Endothelial cell of umbilical vein (primary cell): ENCODE results near the gene ACTN1. TPM values are rescaled to one million over a fixed set of nuclear protein-coding genes. Genes with fewer than 3 reads are reported as not detected.

Experiments
- BruUV-seq: library from RNA; stranded (reverse); fragments of 400-500 nt; replicated peaks from 2 replicates; lab custom pipeline; 2021; lab: Mats Ljungman, UMichigan
- CTCF ChIA-PET: fragments of 300-600, 350-600 bp; sonication (Branson Sonifier 250); formaldehyde crosslinking; loops from one replicate; lab custom pipeline; 2021; ENCODE audit warnings: antibody characterized with exemption, inconsistent platforms; lab: Charles Lee
- POLR2A ChIA-PET: fragments of 300-600, 350-600 bp; sonication (Branson Sonifier 250); formaldehyde crosslinking; loops from one replicate; lab custom pipeline; 2021; ENCODE audit warnings: antibody characterized with exemption, inconsistent platforms; lab: Charles Lee
- DNase-seq: peaks from one replicate; pipeline ENCODE4 v3.0.0-alpha.2; 2011; ENCODE audit warnings: low read depth, low spot score
- FAIRE-seq: peaks from 2 replicates; lab custom pipeline; 2011; peaks lifted over from hg19 to GRCh38; lab: Jason Lieb, UNC
- H2AFZ ChIP-seq: 2 replicates; pipeline ENCODE4 v1.6.0; 2012; ENCODE audit warnings: low read depth, low read length, control low read depth, inconsistent platforms
- H3K27ac ChIP-seq: 2 replicates; pipeline ENCODE4 v1.5.1; 2011; ENCODE audit warnings: low read depth, mild to moderate bottlenecking, control low read depth, low read length, moderate library complexity; ENCODE audit not compliant: insufficient read depth
- H3K27me3 ChIP-seq, 2 experiments: 2 replicates each; pipeline versions ENCODE4 v1.6.0 to v1.6.1; 2011; ENCODE audit warnings: low read length in 2 of 2, mixed read lengths in 1 of 2; ENCODE audit not compliant: control insufficient read depth in 2 of 2, insufficient read depth in 2 of 2
- H3K36me3 ChIP-seq, 2 experiments: 2 replicates in 1 of 2; 3 replicates in 1 of 2; pipeline ENCODE4 v1.5.1; 2011; ENCODE audit warnings: low read length in 2 of 2, mild to moderate bottlenecking in 1 of 2, moderate library complexity in 1 of 2; ENCODE audit not compliant: control insufficient read depth in 2 of 2, insufficient read depth in 2 of 2; ENCODE audit errors: extremely low read depth in 1 of 2
- H3K4me1 ChIP-seq: 3 replicates; pipeline ENCODE4 v1.5.1; 2011; ENCODE audit warnings: mild to moderate bottlenecking, low read length; ENCODE audit not compliant: control insufficient read depth, insufficient read depth; ENCODE audit errors: extremely low read depth
- H3K4me2 ChIP-seq: 2 replicates; pipeline ENCODE4 v1.6.1; 2011; ENCODE audit warnings: low read length, control low read depth, mixed read lengths; ENCODE audit not compliant: insufficient read depth
- H3K4me3 ChIP-seq, 3 experiments: fragments of 200-600 bp in 1 of 3; sonication (generic), shearing (Covaris generic) in 1 of 3; replicated peaks in 1 of 3; 2 replicates each; pipeline ENCODE4 v1.5.1; 2011 to 2016; ENCODE audit warnings: control low read depth in 3 of 3, low read length in 3 of 3, mild to moderate bottlenecking in 2 of 3, inconsistent platforms in 1 of 3, low read depth in 1 of 3, moderate library complexity in 1 of 3; ENCODE audit not compliant: insufficient read depth in 1 of 3
- H3K79me2 ChIP-seq: 2 replicates; pipeline ENCODE4 v1.6.0; 2012; ENCODE audit warnings: low read length, inconsistent platforms; ENCODE audit not compliant: control insufficient read depth, insufficient read depth
- H3K9ac ChIP-seq: replicated peaks from 2 replicates; pipeline ENCODE3; 2011; ENCODE audit warnings: low read length, control low read depth; ENCODE audit not compliant: insufficient read depth; ENCODE audit errors: extremely low read depth
- H3K9me1 ChIP-seq: replicated peaks from 3 replicates; pipeline ENCODE4 v1.6.0; 2011; ENCODE audit warnings: mild to moderate bottlenecking, low read length; ENCODE audit not compliant: control insufficient read depth, insufficient read depth; ENCODE audit errors: extremely low read depth
- H3K9me3 ChIP-seq: replicated peaks from 2 replicates; pipeline ENCODE4 v1.5.1; 2012; ENCODE audit warnings: low read length, inconsistent platforms; ENCODE audit not compliant: control insufficient read depth, insufficient read depth
- H4K20me1 ChIP-seq: replicated peaks from 2 replicates; pipeline ENCODE3; 2011; ENCODE audit warnings: mild to moderate bottlenecking, low read length; ENCODE audit not compliant: control insufficient read depth, insufficient read depth; ENCODE audit errors: extremely low read depth
- CTCF ChIP-seq, 2 donors: IDR thresholded peaks; 1 replicate in 1 of 2; 2 replicates in 1 of 2; pipeline ENCODE4 v1.5.1; 2011; ENCODE audit warnings: low read length in 2 of 2, mild to moderate bottlenecking in 2 of 2, moderate library complexity in 2 of 2, control low read depth in 1 of 2, inconsistent platforms in 1 of 2, low read depth in 1 of 2; ENCODE audit not compliant: insufficient read depth in 1 of 2; ENCODE audit errors: extremely low read depth in 1 of 2
- FOS ChIP-seq: IDR thresholded peaks from 2 replicates; pipeline ENCODE4 v1.6.1; 2011; ENCODE audit warnings: mild to moderate bottlenecking, low read length, moderate library complexity, borderline replicate concordance; ENCODE audit not compliant: insufficient read depth
- GATA2 ChIP-seq: IDR thresholded peaks from 2 replicates; pipeline ENCODE4 v1.7.0; 2011; ENCODE audit warnings: low read depth, mild to moderate bottlenecking, moderate library complexity, mixed read lengths, low read length; ENCODE audit not compliant: insufficient read length, insufficient read depth
- JUN ChIP-seq: IDR thresholded peaks from 2 replicates; pipeline ENCODE4 v1.6.1; 2011; ENCODE audit warnings: borderline replicate concordance, low read depth; ENCODE audit not compliant: insufficient read length, insufficient read depth
- MAX ChIP-seq: IDR thresholded peaks from 2 replicates; pipeline ENCODE4 v1.6.1; 2011; ENCODE audit not compliant: insufficient read depth, insufficient read length
- MYC ChIP-seq: IDR thresholded peaks from one replicate; pipeline ENCODE4 v1.6.1; 2011; ENCODE audit warnings: mild to moderate bottlenecking, low read depth, low read length
- POLR2A ChIP-seq: IDR thresholded peaks from 2 replicates; pipeline ENCODE4 v1.6.1; 2012; ENCODE audit warnings: low read depth, mild to moderate bottlenecking, control low read depth, low read length
- POLR2AphosphoS5 ChIP-seq: IDR thresholded peaks from 2 replicates; pipeline ENCODE4 v1.6.1; 2012; ENCODE audit warnings: low read depth, mild to moderate bottlenecking, control low read depth, low read length, moderate library complexity; ENCODE audit not compliant: insufficient read depth
- dilution Hi-C: fragments of 300-500 bp; cut with MboI; formaldehyde crosslinking; loops from one replicate; pipeline ENCODE4 v1.15.0; 2019; ENCODE audit warnings: low sequenced_read_pairs; ENCODE audit not compliant: extremely low pct_ligation_motif_present
- intact Hi-C: fragments of 100-400 bp; cut with micrococcal nuclease; formaldehyde crosslinking; loops from one replicate; pipeline ENCODE4 v1.10.0; 2022
- polyA plus RNA-seq, 4 experiments: library from polyadenylated mRNA; depleted of rRNA in 3 of 4; stranded (reverse) in 3 of 4; unstranded in 1 of 4; fragments of >200 nt; gene quantifications; 2 replicates each; pipeline versions ENCODE4 v1.2.1 to v1.2.3, GENCODE V29; 2011 to 2012; ENCODE audit warnings: missing spikeins in 1 of 4
- total RNA-seq: library from RNA; stranded (reverse); gene quantifications from 2 replicates; pipeline ENCODE4 v1.2.3, GENCODE V29; 2021

Gene ACTN1
- total and polyA plus RNA-seq, 2 donors (not counting 3 experiments of a cell fraction or from before 2014, with no cell fraction given), result 442 to 463 TPM

GRCh38 chr14:68947802-68948201 lies 31.3 kb downstream of the ACTN1 start:
- ChIA-PET CTCF (interaction anchor here (1.2 to 3.5 kb wide), 7 partner anchors 9 to 159 kb away, joined by 3 to 25 read pairs (median 9); no protein-coding TSS in a partner anchor), POLR2A (interaction anchor here (0.7 to 1.5 kb wide), 3 partner anchors 8 to 9 kb away, joined by 3 to 5 read pairs (median 3); no protein-coding TSS in a partner anchor)
- Histone ChIP-seq H3K27ac (no peak overlapping the region), H3K79me2 (peaks cover 99% of the 10 kb centered on the region), H3K36me3 (peaks cover 0 to 15% of the 10 kb centered on the region in 2 experiments), H2AFZ (no peak overlapping the region), H3K9me1 (no peaks in the 10 kb centered on the region), H3K4me2 (no peak overlapping the region), H4K20me1 (peaks cover 2% of the 10 kb centered on the region), H3K9ac (no peak overlapping the region), H3K4me3 (no peak overlapping the region), H3K4me1 (peaks cover 52% of the 10 kb centered on the region), H3K27me3 (no peaks in the 10 kb centered on the region), H3K9me3 (no peaks in the 10 kb centered on the region)
- TF ChIP-seq POLR2AphosphoS5 (peak; percentile 32), MYC (no peak)
- no peak for DNase-seq
- peak; percentile 87 for FAIRE-seq
- BruUV-seq, result no TSS peak
- dilution Hi-C loops, result no loop called here
- intact Hi-C loops, result no loop called here

DNA sequence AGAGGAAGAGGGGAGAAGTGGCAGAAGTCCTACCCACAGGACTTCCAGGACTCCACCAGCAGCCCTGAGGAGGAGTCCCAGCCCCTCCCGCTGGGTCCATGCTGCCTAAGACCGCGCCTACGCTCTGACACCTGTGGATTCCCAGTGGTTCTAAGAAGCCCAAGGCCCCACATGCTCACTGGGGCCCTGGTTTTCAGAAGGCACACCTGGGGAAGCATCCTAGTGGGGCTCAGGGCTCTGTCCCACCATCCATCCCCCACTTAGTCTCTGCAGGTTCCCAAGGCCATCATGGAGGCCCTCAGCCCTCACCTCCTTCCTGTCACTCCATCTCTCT lies 32.6 kb downstream of the ACTN1 start:
- Histone ChIP-seq H3K36me3 (peaks cover 0 to 16% of the 10 kb centered on the region in 2 experiments), H3K9me1 (no peaks in the 10 kb centered on the region), H3K9me3 (no peaks in the 10 kb centered on the region), H3K4me3 (no peak overlapping the region), H2AFZ (no peak overlapping the region), H3K79me2 (peaks cover 99% of the 10 kb centered on the region), H3K4me2 (no peak overlapping the region), H3K27ac (no peak overlapping the region), H3K27me3 (no peaks in the 10 kb centered on the region), H3K9ac (no peak overlapping the region), H4K20me1 (peaks cover 2% of the 10 kb centered on the region), H3K4me1 (peaks cover 42% of the 10 kb centered on the region)
- BruUV-seq, result no TSS peak
- intact Hi-C loops (no loop called here), dilution Hi-C loops (no loop called here)
- TF ChIP-seq MAX (no peak), MYC (no peak), FOS (no peak), POLR2A (no peak), JUN (no peak), GATA2 (no peak), CTCF (IDR thresholded peaks at IDR 0.05; ENCODE audit: extremely low read depth in 1 of 2, insufficient read depth in 1 of 2, low read depth in 1 of 2, low read length in 2 of 2) (no peak), POLR2AphosphoS5 (no peak)
- POLR2A ChIA-PET, result no interaction called here
- FAIRE-seq, result no peak
- CTCF ChIA-PET, result interaction anchor here (1.2 kb wide), 1 partner anchor 155 kb away, joined by 4 read pairs; no protein-coding TSS in a partner anchor
- no peak for DNase-seq
